Activated B cell treated with CpG ODN at 0.5 μM for 24 hours (primary cell): ENCODE measurements around the gene CRELD2. TPM values are rescaled to one million over a fixed set of nuclear protein-coding genes. Genes with fewer than 3 reads are reported as not detected.

ENCODE experiments used
- ATAC-seq: fragments of 200-7000 bp; cut with Tn5 transposase; one replicate; pipeline ENCODE4 v1.10.0; 2021; ENCODE audit warnings: low read depth, mild to moderate bottlenecking, moderate library complexity
- CTCF ChIA-PET: fragments of 350-600 bp; sonication (Branson Sonifier 250); formaldehyde crosslinking; loops from one replicate; lab custom pipeline; 2021; ENCODE audit warnings: antibody characterized with exemption; lab: Charles Lee
- POLR2A ChIA-PET: fragments of 350-600 bp; sonication (Branson Sonifier 250); formaldehyde crosslinking; loops from one replicate; lab custom pipeline; 2021; ENCODE audit warnings: antibody characterized with exemption; lab: Charles Lee
- DNase-seq: peaks from one replicate; pipeline ENCODE4 v3.0.0; 2022
- H3K27ac Mint-ChIP-seq: one replicate; pipeline ENCODE4 v1.8.0; 2020; ENCODE audit warnings: mixed read lengths
- H3K27me3 Mint-ChIP-seq: one replicate; pipeline ENCODE4 v1.8.0; 2021; ENCODE audit warnings: mixed read lengths
- H3K36me3 Mint-ChIP-seq: one replicate; pipeline ENCODE4 v1.8.0; 2021; ENCODE audit warnings: low read depth, mixed read lengths
- H3K4me1 Mint-ChIP-seq: one replicate; pipeline ENCODE4 v1.8.0; 2021; ENCODE audit warnings: mixed read lengths
- H3K4me3 Mint-ChIP-seq: one replicate; pipeline ENCODE4 v1.8.0; 2020; ENCODE audit warnings: mild to moderate bottlenecking, mixed read lengths
- H3K9me3 Mint-ChIP-seq: one replicate; pipeline ENCODE4 v1.8.0; 2020; ENCODE audit warnings: mixed read lengths
- intact Hi-C: fragments of 100-400 bp; cut with micrococcal nuclease; formaldehyde crosslinking; loops from one replicate; pipeline ENCODE4 v1.15.1; 2024
- total RNA-seq: library from RNA; stranded (reverse); gene quantifications from 2 replicates; pipeline ENCODE4 v1.2.3, GENCODE V29; 2022
- TF ChIP-seq, protein P1 (sequence below): fragments of 200-600 bp; IDR thresholded peaks from one replicate; pipeline ENCODE4 v1.8.0; 2022; ENCODE audit warnings: antibody characterized with exemption, mild to moderate bottlenecking

CRELD2 gene
- total RNA-seq, 1 donor from 2014 or later = 44.5 TPM

- Mint-ChIP-seq H3K27ac (peak overlapping the region; percentile 50), H3K4me3 (no peak overlapping the region), H3K4me1 (peaks cover 53% of the 10 kb centered on the region), H3K9me3 (no peaks in the 10 kb centered on the region), H3K36me3 (peaks cover 19% of the 10 kb centered on the region), H3K27me3 (no peaks in the 10 kb centered on the region)
- TF ChIP-seq, protein P1, sequence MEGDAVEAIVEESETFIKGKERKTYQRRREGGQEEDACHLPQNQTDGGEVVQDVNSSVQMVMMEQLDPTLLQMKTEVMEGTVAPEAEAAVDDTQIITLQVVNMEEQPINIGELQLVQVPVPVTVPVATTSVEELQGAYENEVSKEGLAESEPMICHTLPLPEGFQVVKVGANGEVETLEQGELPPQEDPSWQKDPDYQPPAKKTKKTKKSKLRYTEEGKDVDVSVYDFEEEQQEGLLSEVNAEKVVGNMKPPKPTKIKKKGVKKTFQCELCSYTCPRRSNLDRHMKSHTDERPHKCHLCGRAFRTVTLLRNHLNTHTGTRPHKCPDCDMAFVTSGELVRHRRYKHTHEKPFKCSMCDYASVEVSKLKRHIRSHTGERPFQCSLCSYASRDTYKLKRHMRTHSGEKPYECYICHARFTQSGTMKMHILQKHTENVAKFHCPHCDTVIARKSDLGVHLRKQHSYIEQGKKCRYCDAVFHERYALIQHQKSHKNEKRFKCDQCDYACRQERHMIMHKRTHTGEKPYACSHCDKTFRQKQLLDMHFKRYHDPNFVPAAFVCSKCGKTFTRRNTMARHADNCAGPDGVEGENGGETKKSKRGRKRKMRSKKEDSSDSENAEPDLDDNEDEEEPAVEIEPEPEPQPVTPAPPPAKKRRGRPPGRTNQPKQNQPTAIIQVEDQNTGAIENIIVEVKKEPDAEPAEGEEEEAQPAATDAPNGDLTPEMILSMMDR = no peak
- POLR2A ChIA-PET = interaction anchor here (0.9 to 18.9 kb wide), 4 partner anchors 15 to 44 kb away, joined by 3 to 828 read pairs (median 6); partner anchors contain the start of gene IL17REL
- peak; percentile 18 for DNase-seq
- CTCF ChIA-PET = no interaction called here
- intact Hi-C loops = loop anchor here (10.0 kb wide), 1 partner anchor 576 kb away; the partner anchor contains the start of gene KLHDC7B
- ATAC-seq = no peak
Measured at GRCh38 chr22:49968313-49968830, 49.9 kb downstream of the CRELD2 start.

- Mint-ChIP-seq H3K27ac (no peak overlapping the region), H3K9me3 (no peaks in the 10 kb centered on the region), H3K4me3 (no peak overlapping the region), H3K27me3 (no peaks in the 10 kb centered on the region), H3K36me3 (peaks cover 12% of the 10 kb centered on the region), H3K4me1 (peaks cover 46% of the 10 kb centered on the region)
- CTCF ChIA-PET = no interaction called here
- intact Hi-C loops = loop anchor here (10.0 kb wide), 1 partner anchor 576 kb away; the partner anchor contains the start of gene KLHDC7B
- POLR2A ChIA-PET = interaction anchor here (2.4 to 18.9 kb wide), 3 partner anchors 8 to 43 kb away, joined by 9 to 828 read pairs (median 83); partner anchors contain the start of gene PIM3
- DNase-seq (peak; percentile 18), ATAC-seq (no peak)
- TF ChIP-seq, protein P1 = no peak
Measured at GRCh38 chr22:49968831-49969661, 50.6 kb downstream of the CRELD2 start.

GRCh38 chr22:49969751-49970527 lies 51.5 kb downstream of the CRELD2 start:
- ChIA-PET CTCF (no interaction called here), POLR2A (interaction anchor here (1.7 to 18.9 kb wide), 5 partner anchors 9 to 42 kb away, joined by 10 to 828 read pairs (median 11); partner anchors contain the start of genes IL17REL and PIM3)
- no peaks in the 10 kb centered on the region for H3K27me3 Mint-ChIP-seq
- DNase-seq (peak; percentile 17), ATAC-seq (no peak)
- H3K4me3 Mint-ChIP-seq = no peak overlapping the region
- TF ChIP-seq, protein P1 = no peak
- peaks cover 39% of the 10 kb centered on the region for H3K4me1 Mint-ChIP-seq
- peak overlapping the region; percentile 85 for H3K27ac Mint-ChIP-seq
- peaks cover 3% of the 10 kb centered on the region for H3K36me3 Mint-ChIP-seq
- intact Hi-C loops = loop anchor here (2.0 to 10.0 kb wide), 3 partner anchors 33 to 575 kb away; partner anchors contain the start of gene KLHDC7B
- H3K9me3 Mint-ChIP-seq = no peaks in the 10 kb centered on the region

DNA sequence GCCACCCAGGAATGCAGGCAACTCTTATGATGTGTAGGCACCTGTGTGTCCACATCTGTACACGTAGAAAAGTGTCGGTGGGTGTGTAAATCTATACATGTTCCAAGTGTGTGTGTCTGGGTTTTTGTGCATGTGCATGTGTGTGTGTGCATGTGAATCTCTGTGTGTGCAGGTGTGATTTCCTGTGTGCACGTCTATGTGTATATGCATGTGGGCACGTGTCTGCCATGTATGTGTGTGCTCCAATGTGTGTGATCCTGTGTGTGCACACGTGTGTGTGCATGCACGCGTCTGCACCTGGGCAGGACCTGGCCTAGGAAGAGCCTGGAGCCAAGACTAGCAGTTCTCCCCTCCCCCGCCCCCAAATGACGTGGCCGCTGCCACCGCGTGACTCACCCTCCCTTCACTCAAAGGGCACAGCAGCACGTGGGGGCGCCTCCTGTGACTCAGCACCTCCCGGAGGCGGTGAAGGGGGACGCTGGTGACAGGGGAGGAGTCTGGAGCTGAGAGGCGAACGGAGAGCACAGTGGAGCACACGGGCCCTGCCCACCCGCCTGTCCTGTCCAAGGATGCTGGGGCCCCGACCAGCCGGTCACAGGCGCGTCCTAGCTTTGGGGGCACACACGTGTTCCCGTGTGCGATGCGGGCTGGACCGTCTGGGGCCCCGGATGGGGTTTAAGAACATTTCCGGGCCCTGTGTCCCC lies 52.2 kb downstream of the CRELD2 start:
- TF ChIP-seq, protein P1 = no peak
- no peaks in the 10 kb centered on the region for H3K9me3 Mint-ChIP-seq
- ATAC-seq (peak; percentile 89), DNase-seq (peak; percentile 81)
- CTCF ChIA-PET = no interaction called here
- intact Hi-C loops = loop anchor here (2.0 kb wide), 2 partner anchors 34 to 220 kb away; no protein-coding TSS in a partner anchor
- H3K27me3 Mint-ChIP-seq = no peaks in the 10 kb centered on the region
- peak overlapping the region; percentile 80 for H3K4me3 Mint-ChIP-seq
- peaks cover 2% of the 10 kb centered on the region for H3K36me3 Mint-ChIP-seq
- POLR2A ChIA-PET = interaction anchor here (0.5 to 18.9 kb wide), 15 partner anchors 9 to 644 kb away, joined by 3 to 828 read pairs (median 8); partner anchors contain the start of genes IL17REL and PIM3
- H3K4me1 Mint-ChIP-seq = peaks cover 38% of the 10 kb centered on the region
- peak overlapping the region; percentile 85 for H3K27ac Mint-ChIP-seq
